RWPE2 (cell line): ENCODE data around the gene ATP1B1.
A peak's percentile ranks its signal among the peaks of the same experiment; 100 is the strongest.

ENCODE experiments used
- ATAC-seq: fragments of 200-7000 bp; cut with Tn5 transposase; 3 replicates; pipeline ENCODE4 v1.9.1; 2021; ENCODE audit warnings: low read depth
- DNase-seq: peaks from one replicate; pipeline ENCODE4 v3.0.0-alpha.2; 2020; ENCODE audit warnings: low spot score
- H3K27ac ChIP-seq: fragments of 450-650 bp; 2 replicates; pipeline ENCODE4 v1.5.1; 2017; ENCODE audit warnings: mild to moderate bottlenecking; ENCODE audit not compliant: poor library complexity, severe bottlenecking
- H3K27me3 ChIP-seq: fragments of 250-450 bp; sonication (Bioruptor Pico); 2 replicates; pipeline ENCODE4 v1.5.1; 2021; ENCODE audit warnings: mild to moderate bottlenecking, moderate library complexity; ENCODE audit not compliant: insufficient read depth, poor library complexity, severe bottlenecking
- H3K36me3 ChIP-seq: fragments of 250-450 bp; sonication (Bioruptor Pico); 2 replicates; pipeline ENCODE4 v1.5.1; 2020; ENCODE audit warnings: low read depth, mild to moderate bottlenecking, moderate library complexity
- H3K4me1 ChIP-seq: fragments of 250-450 bp; sonication (Bioruptor Pico); 2 replicates; pipeline ENCODE4 v1.5.1; 2021; ENCODE audit warnings: mild to moderate bottlenecking, moderate library complexity; ENCODE audit not compliant: insufficient read depth, poor library complexity, severe bottlenecking
- H3K4me3 ChIP-seq: fragments of 250-450 bp; sonication (Bioruptor Pico); 2 replicates; pipeline ENCODE4 v1.5.1; 2021; ENCODE audit warnings: mild to moderate bottlenecking, moderate library complexity; ENCODE audit not compliant: severe bottlenecking
- H3K9me3 ChIP-seq: fragments of 250-450 bp; sonication (Bioruptor Pico); 2 replicates; pipeline ENCODE4 v1.5.1; 2021; ENCODE audit warnings: mild to moderate bottlenecking, moderate library complexity; ENCODE audit not compliant: severe bottlenecking
- CTCF ChIP-seq: fragments of 450-650 bp; IDR thresholded peaks from one replicate; pipeline ENCODE4 v1.5.1; 2017; ENCODE audit warnings: mild to moderate bottlenecking, moderate library complexity; ENCODE audit not compliant: poor library complexity, severe bottlenecking

Gene ATP1B1

GRCh38 chr1:169108863-169109560, 2.5 kb downstream of the ATP1B1 start:
- H3K4me3 ChIP-seq = peak overlapping the region; percentile 69
- ATAC-seq (no peak), DNase-seq (no peak)
- peak; percentile 64 for TF ChIP-seq CTCF
- no peaks in the 10 kb centered on the region for H3K27me3 ChIP-seq
- peaks cover 50% of the 10 kb centered on the region for H3K4me1 ChIP-seq
- peaks cover 42% of the 10 kb centered on the region for H3K36me3 ChIP-seq
- peak overlapping the region; percentile 96 for H3K27ac ChIP-seq
- H3K9me3 ChIP-seq = no peaks in the 10 kb centered on the region

- Histone ChIP-seq H3K36me3 (peaks cover 48% of the 10 kb centered on the region), H3K4me3 (peak overlapping the region; percentile 69), H3K9me3 (no peaks in the 10 kb centered on the region), H3K4me1 (peaks cover 56% of the 10 kb centered on the region), H3K27me3 (no peaks in the 10 kb centered on the region), H3K27ac (peak overlapping the region; percentile 96)
- no peak for DNase-seq
- peak; percentile 23 for ATAC-seq
- no peak for TF ChIP-seq CTCF
These were observed 3.2 kb downstream of the ATP1B1 start for GRCh38 chr1:169109561-169110134.

- peaks cover 60% of the 10 kb centered on the region for H3K4me1 ChIP-seq
- peaks cover 51% of the 10 kb centered on the region for H3K36me3 ChIP-seq
- H3K27ac ChIP-seq = peak overlapping the region; percentile 96
- no peak for TF ChIP-seq CTCF
- no peaks in the 10 kb centered on the region for H3K9me3 ChIP-seq
- ATAC-seq = no peak
- H3K4me3 ChIP-seq = no peak overlapping the region
- no peak for DNase-seq
- no peaks in the 10 kb centered on the region for H3K27me3 ChIP-seq
These were observed 3.7 kb downstream of the ATP1B1 start for GRCh38 chr1:169110236-169110635.

- no peaks in the 10 kb centered on the region for H3K27me3 ChIP-seq
- DNase-seq (no peak), ATAC-seq (no peak)
- H3K27ac ChIP-seq = peak overlapping the region; percentile 96
- no peak overlapping the region for H3K4me3 ChIP-seq
- TF ChIP-seq CTCF = no peak
- no peaks in the 10 kb centered on the region for H3K9me3 ChIP-seq
- peaks cover 57% of the 10 kb centered on the region for H3K36me3 ChIP-seq
- H3K4me1 ChIP-seq = peaks cover 66% of the 10 kb centered on the region
These were observed 4.4 kb downstream of the ATP1B1 start for GRCh38 chr1:169110689-169111447.

GRCh38 chr1:169111472-169111871, 5.0 kb downstream of the ATP1B1 start:
- H3K4me3 ChIP-seq = no peak overlapping the region
- ATAC-seq = no peak
- H3K4me1 ChIP-seq = peaks cover 72% of the 10 kb centered on the region
- peak overlapping the region; percentile 96 for H3K27ac ChIP-seq
- H3K9me3 ChIP-seq = no peaks in the 10 kb centered on the region
- TF ChIP-seq CTCF = no peak
- peaks cover 63% of the 10 kb centered on the region for H3K36me3 ChIP-seq
- no peak for DNase-seq
- no peaks in the 10 kb centered on the region for H3K27me3 ChIP-seq
